Endothelial cell of hepatic sinusoid (primary cell): Measurements from ENCODE around the gene SUGP2.
"Not testable (repeated sequence)": the region's sequence is repeated elsewhere in the genome, so short reads cannot be mapped to it uniquely, and the experiment has no call there.

ENCODE experiments used
- in situ Hi-C: cut with HindIII; loops from 2 replicates; pipeline ENCODE4 v1.10.0; 2017; ENCODE audit warnings: low sequenced_read_pairs

The SUGP2 gene

DNA sequence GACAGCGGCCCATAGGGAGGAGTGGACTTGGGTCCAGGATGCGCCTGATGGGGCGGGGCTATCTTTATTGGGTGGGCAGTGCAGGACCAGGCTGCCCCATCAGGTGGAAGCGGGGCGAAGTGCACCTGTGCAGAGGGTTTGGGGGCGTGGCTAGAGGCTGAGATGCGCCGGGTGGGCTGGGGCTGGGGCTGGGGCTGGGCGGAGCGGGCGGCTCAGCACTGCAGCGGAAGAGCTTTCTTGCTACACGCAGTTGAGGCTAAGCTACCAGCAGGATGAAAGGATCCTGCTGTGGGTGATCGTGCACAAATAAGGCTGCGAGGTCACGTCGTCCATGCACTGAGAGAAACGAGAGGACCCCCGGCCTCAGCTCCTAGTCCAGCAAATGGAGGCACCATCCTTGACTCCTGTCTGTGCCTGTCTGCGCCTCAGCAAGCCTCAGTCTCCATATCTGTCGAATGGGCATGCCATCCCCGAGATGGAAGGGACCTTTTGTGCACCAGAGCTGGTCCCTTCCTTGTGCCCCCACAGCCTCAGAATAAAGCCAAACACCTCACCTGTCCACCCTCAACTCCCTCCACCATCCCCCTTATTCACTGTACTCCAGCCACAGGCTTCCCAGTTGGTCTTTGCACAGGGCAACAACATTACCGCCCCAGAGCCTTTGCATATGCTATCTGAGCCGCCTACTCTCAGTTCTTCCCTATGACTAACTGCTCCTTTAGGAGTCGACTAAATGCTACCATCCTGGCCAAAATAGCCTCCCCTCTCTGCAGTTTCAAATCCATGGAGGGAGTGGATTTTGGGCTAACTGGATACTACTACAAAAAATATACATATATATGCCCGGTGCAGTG, 71.3 kb downstream of the SUGP2 start:
- in situ Hi-C loops, result no loop called here

DNA sequence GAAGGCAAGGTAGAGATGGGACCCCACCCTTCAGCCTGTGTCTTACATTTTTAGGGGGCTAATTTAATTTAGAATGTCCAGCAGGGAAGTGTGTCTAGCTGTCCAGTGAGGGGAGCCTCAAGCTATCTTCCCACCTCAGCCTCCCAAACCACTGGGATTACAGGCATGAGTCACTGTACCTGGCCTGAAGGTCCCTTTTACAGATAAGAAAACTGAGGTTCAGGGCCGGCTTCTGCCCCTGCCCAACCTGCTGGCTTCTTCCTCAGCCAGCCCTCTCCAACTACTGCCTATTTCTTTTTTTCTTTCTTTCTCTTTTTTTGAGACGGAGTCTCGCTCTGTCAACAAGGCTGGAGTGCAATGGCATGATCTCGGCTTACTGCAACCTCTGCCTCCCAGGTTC, 72.9 kb downstream of the SUGP2 start:
- in situ Hi-C loops, result no loop called here

DNA sequence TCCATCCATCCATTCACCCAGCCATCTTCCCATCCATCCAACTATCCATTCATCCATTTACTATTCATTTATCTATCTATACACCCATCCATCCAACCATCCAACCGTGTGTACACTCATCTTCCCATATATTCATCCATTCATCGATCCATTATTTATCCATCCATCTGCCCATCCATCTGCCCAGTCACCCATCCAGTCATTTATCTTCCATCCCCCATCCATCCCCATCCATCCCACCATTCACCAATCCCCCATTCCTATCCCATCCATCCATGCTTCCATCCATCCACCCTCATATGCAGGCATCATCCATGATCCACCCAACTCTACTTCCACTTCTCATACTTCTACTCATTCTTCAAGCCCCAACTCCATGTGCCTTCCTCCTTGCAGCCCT, 78.3 kb downstream of the SUGP2 start:
- in situ Hi-C loops, result loop anchor here (5.0 kb wide), 2 partner anchors 87 to 198 kb away; no protein-coding TSS in a partner anchor

DNA sequence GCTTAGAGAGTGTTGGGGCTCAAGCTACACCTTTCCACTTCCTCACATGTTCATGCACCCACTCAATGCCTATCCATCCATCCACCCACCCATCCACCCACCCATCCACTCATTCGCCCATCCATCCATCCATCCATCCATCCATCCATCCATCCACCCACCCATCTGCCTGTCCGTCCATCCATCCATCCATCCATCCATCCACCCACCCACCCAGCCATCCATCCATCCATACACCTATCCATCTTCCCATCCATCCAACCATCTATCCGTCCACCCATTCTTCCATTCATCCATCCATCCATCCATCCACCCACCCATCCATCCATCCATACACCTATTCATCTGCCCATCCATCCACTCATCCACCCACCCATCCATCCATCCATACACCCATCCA, 79.2 kb downstream of the SUGP2 start:
- in situ Hi-C loops, result no loop called here

DNA sequence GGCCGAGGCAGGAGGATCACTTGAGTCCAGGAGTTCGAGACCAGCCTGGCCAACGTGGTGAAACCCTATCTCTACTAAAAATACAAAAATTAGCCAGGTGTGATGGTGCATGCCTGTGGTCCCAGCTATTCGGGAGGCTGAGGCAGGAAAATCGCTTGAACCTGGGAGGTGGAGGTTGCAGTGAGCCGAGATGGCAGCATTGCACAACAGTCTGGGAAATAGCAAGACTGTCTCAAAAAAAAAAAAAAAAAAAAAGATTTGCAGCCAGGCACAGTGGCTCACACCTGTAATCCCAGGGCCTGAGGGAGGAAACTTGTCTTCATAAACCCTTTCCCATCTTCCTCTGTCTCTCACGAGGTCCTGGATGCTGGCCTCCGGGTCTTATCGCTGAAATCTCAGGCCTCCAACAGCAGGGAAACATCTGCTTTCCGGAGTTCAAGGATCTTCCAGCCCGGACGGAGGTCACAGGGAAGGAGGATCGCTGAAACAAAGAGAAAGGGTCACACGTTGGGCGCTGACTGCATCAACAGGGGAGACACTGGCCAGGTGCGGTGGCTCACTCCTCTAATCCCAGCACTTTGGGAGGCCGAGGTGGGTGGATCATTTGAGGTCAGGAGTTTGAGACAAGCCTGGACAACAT, 80.8 kb downstream of the SUGP2 start:
- in situ Hi-C loops, result not testable (repeated sequence)

DNA sequence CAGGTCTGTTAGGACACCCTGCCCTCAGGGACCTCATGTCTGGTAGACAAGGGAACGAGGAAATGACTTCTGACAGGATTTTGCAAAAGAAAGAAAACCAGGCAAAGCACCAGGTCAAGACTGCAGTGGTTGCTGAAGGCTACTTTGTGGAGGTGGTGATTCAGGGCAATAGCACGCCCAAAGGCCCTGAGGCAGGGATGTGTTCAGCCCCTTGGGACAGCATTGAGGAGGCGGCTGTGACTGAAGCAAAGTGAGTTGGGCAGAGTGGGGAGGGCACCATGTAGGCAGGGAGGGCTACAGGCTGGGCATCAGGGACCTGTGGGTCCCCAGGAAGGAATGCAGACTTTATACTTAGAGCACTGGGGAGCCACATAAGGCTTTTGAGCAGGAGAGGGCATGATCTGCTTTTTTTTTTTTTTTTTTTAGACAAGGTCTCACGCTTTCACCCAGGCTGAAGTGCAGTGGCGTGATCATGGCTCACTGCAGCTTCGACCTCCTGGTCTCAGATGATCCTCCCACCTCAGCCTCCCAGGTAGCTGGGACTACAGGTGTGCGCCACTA, 81.5 kb downstream of the SUGP2 start:
- in situ Hi-C loops, result no loop called here

DNA sequence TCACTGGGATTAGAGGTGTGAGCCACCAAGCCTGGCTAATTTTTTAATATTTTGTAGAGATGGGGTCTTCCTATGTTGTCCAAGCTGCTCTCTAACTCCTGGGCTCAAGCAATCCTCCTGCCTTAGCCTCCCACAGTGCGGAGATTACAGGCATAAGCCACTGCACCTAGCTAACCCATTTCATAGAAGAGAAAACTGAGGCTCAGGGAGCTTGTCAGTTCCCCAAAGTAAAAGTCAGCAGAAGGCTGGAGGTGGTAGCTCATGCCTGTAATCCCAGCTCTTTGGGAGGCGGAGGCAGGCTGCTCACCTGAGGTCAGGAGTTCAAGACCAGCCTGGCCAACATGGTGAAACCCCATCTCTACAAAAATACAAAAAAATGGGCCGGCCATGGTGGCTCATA, 83.5 kb downstream of the SUGP2 start:
- in situ Hi-C loops, result no loop called here

DNA sequence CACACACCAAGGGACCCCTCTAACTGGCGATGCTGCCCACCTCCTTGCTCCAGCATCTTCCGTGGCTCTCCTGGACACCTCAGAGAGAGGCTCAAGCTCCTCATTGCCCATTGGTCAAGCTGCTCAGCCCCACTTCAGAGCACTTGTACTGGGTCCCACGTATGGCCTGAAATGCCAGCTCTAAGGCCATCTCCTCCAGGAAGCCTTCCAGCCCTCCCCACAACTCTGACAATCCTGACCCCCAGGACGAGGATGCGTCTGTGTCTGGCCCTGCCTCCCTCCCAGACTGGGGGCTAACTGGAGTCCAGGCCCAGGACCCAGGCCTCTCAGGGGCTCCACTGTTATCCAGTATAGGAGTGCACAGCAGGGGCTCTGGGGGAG, 84.4 kb downstream of the SUGP2 start:
- in situ Hi-C loops, result no loop called here

DNA sequence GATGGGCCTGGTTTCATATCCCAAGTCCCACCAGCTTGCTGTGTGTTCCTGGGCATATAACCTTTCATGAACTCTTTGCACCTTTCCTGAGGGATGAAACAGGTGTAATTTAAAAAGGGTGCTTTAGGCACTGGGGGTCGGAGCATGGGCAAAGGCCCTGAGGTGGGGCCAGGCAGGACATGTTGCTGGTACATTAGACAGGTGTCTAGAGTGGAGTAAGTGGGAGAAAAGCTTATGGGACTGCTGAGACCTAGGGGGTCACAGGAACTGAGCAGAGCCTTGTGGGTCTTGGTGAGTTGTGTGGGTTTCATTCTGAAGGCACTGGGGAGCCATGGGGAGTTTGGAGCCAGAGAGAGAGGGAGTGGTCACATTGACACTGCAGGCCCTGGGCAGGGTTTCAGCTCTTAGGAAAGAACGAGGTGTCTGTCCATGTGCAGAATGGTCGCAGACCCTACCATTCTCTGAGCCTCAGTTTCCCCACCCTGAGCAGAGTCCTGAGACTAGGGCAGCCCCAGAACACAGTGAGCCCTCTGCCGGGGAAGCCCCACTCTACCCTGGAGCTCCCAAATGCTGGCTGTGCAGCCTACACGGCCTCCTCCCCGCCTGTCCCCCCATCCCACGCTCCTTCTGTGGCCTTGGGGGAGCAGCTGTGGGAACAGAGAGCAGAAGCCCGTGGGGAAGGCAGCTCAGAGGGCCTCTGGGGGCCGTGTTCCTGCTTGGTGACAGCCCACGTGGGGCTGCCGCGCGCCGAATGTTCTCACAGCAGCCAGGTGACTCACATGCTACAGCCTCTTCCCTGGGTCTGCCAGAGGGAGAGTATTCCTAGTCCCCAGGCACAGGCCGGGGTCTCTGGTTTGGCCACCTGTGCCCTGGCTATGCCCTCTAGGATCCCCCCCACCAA, 85.0 kb downstream of the SUGP2 start:
- in situ Hi-C loops, result no loop called here

DNA sequence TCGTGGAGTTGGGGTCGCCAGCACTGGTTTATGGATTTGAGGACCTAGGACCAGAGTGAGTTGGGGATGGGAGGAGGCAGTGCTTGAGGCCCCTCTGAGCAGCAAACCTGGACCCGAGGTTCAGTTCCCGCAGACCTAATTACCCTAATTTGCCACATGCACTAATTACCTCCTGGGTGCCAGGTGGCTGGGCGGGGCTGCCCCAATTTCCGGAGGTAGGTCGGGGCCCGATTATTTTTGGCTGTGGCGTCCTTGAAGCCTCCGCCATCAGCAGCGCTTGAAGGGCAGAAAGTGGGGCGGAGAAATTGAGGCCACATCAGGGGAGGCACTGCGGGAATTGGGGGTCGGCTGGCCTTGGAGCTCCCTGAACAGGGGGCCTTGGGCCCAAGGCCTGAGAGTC, 86.4 kb downstream of the SUGP2 start:
- in situ Hi-C loops, result no loop called here

DNA sequence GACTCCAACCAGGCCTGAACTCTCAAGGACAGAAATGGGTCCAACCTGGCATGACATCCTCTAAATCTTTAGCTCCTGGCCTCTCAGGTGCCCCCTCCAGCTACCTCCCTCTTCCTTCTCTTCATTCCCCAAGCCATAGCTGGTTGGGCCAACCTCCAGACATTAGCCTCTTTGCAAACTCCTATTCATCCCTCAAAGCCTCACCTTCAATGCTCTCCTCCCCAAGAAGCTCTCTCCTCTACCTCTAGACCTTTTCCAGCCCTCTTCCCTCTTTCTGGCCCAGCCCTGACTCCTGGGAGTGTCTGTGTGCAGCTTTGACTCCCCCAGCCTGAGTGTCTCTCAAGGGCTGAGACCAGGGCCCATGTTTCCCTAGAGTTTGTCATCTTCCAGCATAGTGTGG, 87.0 kb downstream of the SUGP2 start:
- in situ Hi-C loops, result no loop called here

DNA sequence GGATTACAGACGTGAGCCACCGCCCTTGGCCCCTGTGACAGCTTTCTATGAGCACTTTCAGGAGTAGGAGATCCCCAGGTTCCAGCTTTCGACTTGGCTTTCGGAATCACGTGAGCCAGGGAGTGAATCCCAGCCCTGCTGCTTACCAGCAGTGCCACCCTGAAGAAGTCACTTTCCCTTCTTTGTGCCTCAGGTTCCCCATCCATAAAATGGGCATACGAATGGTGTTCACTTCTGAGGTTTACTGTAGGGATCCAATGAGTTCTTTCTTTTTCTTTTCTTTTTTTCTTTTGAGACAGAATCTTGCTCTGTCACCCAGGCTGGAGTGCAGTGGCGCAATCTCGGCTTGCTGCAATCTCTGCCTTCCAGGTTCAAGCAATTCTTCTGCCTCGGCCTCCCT, 88.0 kb downstream of the SUGP2 start:
- in situ Hi-C loops, result no loop called here

DNA sequence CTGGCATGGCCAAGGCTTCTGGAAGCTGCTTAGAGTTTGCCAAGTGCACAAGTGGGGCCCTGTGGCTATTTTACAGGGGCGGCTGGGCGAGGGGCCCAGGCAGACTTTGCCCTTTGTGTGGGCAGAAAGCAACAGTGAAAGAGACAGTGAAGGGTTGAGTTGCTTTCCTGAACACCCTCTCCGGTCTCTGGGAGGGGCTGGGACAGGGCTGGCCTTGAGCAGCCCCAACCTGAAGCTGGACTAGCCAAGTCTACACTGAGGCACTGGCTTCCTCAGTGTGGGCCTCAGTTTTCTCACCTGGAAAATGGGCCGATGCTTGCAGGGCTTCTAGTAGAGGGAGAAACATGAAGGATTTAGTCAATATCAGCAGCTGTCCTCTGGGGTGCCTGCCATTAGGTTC, 89.9 kb downstream of the SUGP2 start:
- in situ Hi-C loops, result no loop called here

DNA sequence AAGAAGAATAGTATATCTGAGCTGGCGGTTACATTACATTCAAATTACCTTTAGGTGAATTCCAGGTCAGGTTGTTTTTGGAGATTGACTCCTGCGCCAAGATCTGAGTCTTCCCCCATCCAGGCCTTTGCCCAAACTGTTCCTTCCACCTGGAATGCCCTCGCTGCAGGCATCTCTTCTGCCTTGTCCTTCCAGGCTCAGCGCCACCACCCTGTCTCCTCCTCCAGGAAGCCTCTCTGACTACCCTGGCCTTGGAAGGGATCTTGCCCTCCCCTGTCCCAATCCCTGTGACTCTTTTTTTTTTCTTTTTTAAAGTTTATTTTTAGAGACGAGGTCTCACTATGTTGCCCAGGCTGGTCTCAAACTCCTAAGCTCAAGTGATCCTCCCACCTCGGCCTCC, 90.6 kb downstream of the SUGP2 start:
- in situ Hi-C loops, result no loop called here

DNA sequence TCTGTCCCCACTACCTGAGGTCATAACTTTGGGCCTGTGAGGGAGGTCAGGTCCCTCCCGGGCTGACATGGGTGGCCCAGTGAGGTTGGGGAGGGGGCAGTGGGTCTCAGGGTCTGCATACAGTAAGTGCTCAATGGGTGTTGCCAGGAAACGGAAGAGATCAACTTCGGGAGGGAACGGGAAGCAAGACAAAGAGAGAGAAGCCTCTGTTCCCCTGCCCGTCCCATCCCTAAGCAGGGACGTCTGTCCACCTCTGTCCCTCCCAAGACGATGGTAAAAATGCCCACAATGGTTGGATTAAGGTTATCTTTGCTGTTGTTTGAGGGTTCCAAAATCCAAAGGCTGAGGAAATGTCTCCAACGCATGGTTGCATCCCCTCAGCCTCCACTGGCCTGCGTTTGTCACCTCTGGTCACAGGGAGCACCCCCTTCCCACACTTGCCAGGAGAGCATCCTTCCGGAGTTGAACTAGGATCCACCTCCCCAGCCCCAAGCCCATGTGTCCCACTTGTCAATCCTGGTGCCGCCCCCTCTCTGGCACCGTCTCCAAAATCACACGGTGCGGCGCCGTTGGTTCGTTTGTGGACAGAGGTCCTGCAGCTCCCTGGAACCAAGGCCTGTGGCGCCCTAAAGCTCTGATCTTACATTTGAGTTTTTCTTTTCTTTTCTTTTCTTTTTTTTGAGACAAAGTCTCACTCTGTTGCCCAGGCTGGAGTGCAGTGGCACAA, 91.5 kb downstream of the SUGP2 start:
- in situ Hi-C loops, result no loop called here
